ENCODE results near the gene LCN12. TPM values are rescaled to one million over a fixed set of nuclear protein-coding genes. Genes with fewer than 3 reads are reported as not detected.

Gene LCN12
- polyA plus RNA-seq, 6 donors from 2014 or later, result not detected

GRCh38 chr9:136980669-136981478 lies 28.8 kb downstream of the LCN12 start:
- Mint-ChIP-seq H3K36me3 (peaks cover 0 to 8% of the 10 kb centered on the region in 2 donors), H3K9me3 (no peaks in the 10 kb centered on the region), H3K4me1 (peaks cover 0 to 4% (median 0%) of the 10 kb centered on the region in 3 donors), H3K4me3 (peak overlapping the region in 2 of 8 donors; percentile 33 to 42), H3K27me3 (peaks cover 10 to 67% (median 37%) of the 10 kb centered on the region in 3 donors), H3K27ac (no peak overlapping the region)
- ATAC-seq (ENCODE audit: low read depth in 2 of 2), result no peak
- DNase-seq, result no peak

- Mint-ChIP-seq H3K9me3 (no peaks in the 10 kb centered on the region), H3K27ac (no peak overlapping the region), H3K36me3 (peaks cover 0 to 8% of the 10 kb centered on the region in 2 donors), H3K4me3 (no peak overlapping the region), H3K4me1 (peaks cover 0 to 4% (median 2%) of the 10 kb centered on the region in 3 donors), H3K27me3 (peaks cover 6 to 66% (median 30%) of the 10 kb centered on the region in 3 donors)
- DNase-seq (no peak), ATAC-seq (ENCODE audit: low read depth in 2 of 2) (no peak)
These were observed 29.6 kb downstream of the LCN12 start for GRCh38 chr9:136981588-136982231.

- H3K27ac Mint-ChIP-seq, result no peak within 1 kb of the TSS
- no peaks in the 10 kb centered on the region for H3K9me3 Mint-ChIP-seq
- peaks cover 0 to 4% (median 2%) of the 10 kb centered on the region in 3 donors for H3K4me1 Mint-ChIP-seq
- ATAC-seq (ENCODE audit: low read depth in 2 of 2) (no peak), DNase-seq (no peak)
- H3K27me3 Mint-ChIP-seq, result peaks cover 6 to 65% (median 30%) of the 10 kb centered on the region in 3 donors
- H3K36me3 Mint-ChIP-seq, result peaks cover 0 to 8% of the 10 kb centered on the region in 2 donors
- H3K4me3 Mint-ChIP-seq, result peak within 1 kb of the TSS in 1 of 8 donors; percentile 17
These were observed 30.4 kb downstream of the LCN12 start, which contains the start of gene LCNL1 for GRCh38 chr9:136982232-136983051. LCNL1 (plus strand) TSS chr9:136982993; CDS start chr9:136983587, 594 bp downstream.

- ATAC-seq (ENCODE audit: low read depth in 2 of 2) (no peak), DNase-seq (no peak)
- no peaks in the 10 kb centered on the region for H3K9me3 Mint-ChIP-seq
- H3K4me1 Mint-ChIP-seq, result peaks cover 0 to 4% (median 2%) of the 10 kb centered on the region in 3 donors
- H3K27me3 Mint-ChIP-seq, result peaks cover 10 to 68% (median 36%) of the 10 kb centered on the region in 3 donors
- H3K36me3 Mint-ChIP-seq, result peaks cover 0 to 8% of the 10 kb centered on the region in 2 donors
- no peak overlapping the region for H3K27ac Mint-ChIP-seq
- H3K4me3 Mint-ChIP-seq, result no peak overlapping the region
These were observed 31.1 kb downstream of the LCN12 start for GRCh38 chr9:136983167-136983566.

GRCh38 chr9:136983656-136984314 lies 31.7 kb downstream of the LCN12 start:
- Mint-ChIP-seq H3K4me3 (peak overlapping the region in 1 of 8 donors; percentile 17), H3K27ac (no peak overlapping the region), H3K4me1 (peaks cover 0 to 4% (median 2%) of the 10 kb centered on the region in 3 donors), H3K36me3 (peaks cover 0 to 8% of the 10 kb centered on the region in 2 donors), H3K27me3 (peaks cover 13 to 69% (median 38%) of the 10 kb centered on the region in 3 donors), H3K9me3 (no peaks in the 10 kb centered on the region)
- ATAC-seq (ENCODE audit: low read depth in 2 of 2) (no peak), DNase-seq (no peak)

GRCh38 chr9:136984464-136985026 lies 32.5 kb downstream of the LCN12 start:
- H3K4me1 Mint-ChIP-seq, result peaks cover 0 to 4% (median 2%) of the 10 kb centered on the region in 3 donors
- H3K4me3 Mint-ChIP-seq, result no peak overlapping the region
- H3K36me3 Mint-ChIP-seq, result peaks cover 0 to 8% of the 10 kb centered on the region in 2 donors
- no peaks in the 10 kb centered on the region for H3K9me3 Mint-ChIP-seq
- DNase-seq (no peak), ATAC-seq (ENCODE audit: low read depth in 2 of 2) (peak in 1 of 2 donors; percentile 16)
- peaks cover 13 to 67% (median 38%) of the 10 kb centered on the region in 3 donors for H3K27me3 Mint-ChIP-seq
- H3K27ac Mint-ChIP-seq, result no peak overlapping the region

- no peak overlapping the region for H3K27ac Mint-ChIP-seq
- H3K4me3 Mint-ChIP-seq, result no peak overlapping the region
- H3K4me1 Mint-ChIP-seq, result peaks cover 0 to 4% (median 2%) of the 10 kb centered on the region in 3 donors
- H3K36me3 Mint-ChIP-seq, result peaks cover 0 to 8% of the 10 kb centered on the region in 2 donors
- no peak for DNase-seq
- peaks cover 0 to under 1% (median 0%) of the 10 kb centered on the region in 7 donors for H3K9me3 Mint-ChIP-seq
- peaks cover 13 to 65% (median 36%) of the 10 kb centered on the region in 3 donors for H3K27me3 Mint-ChIP-seq
- ATAC-seq (ENCODE audit: low read depth in 2 of 2), result peak; percentile 27 to 32
These were observed 33.0 kb downstream of the LCN12 start for GRCh38 chr9:136985027-136985602.

- H3K36me3 Mint-ChIP-seq, result peaks cover 0 to 8% of the 10 kb centered on the region in 2 donors
- H3K27me3 Mint-ChIP-seq, result peaks cover 13 to 60% (median 29%) of the 10 kb centered on the region in 3 donors
- H3K9me3 Mint-ChIP-seq, result peaks cover 0 to 2% (median 0%) of the 10 kb centered on the region in 7 donors
- peaks cover 0 to 4% (median 2%) of the 10 kb centered on the region in 3 donors for H3K4me1 Mint-ChIP-seq
- ATAC-seq (ENCODE audit: low read depth in 2 of 2) (no peak), DNase-seq (no peak)
- no peak overlapping the region for H3K27ac Mint-ChIP-seq
- no peak overlapping the region for H3K4me3 Mint-ChIP-seq
These were observed 33.8 kb downstream of the LCN12 start for GRCh38 chr9:136985853-136986252.

GRCh38 chr9:136988872-136989271 lies 36.8 kb downstream of the LCN12 start:
- H3K4me3 Mint-ChIP-seq, result peak overlapping the region in 1 of 8 donors; percentile 70
- ATAC-seq (ENCODE audit: low read depth in 2 of 2) (no peak), DNase-seq (no peak)
- peaks cover 0 to 5% of the 10 kb centered on the region in 2 donors for H3K36me3 Mint-ChIP-seq
- H3K27ac Mint-ChIP-seq, result no peak overlapping the region
- H3K4me1 Mint-ChIP-seq, result peaks cover 8 to 19% (median 18%) of the 10 kb centered on the region in 3 donors
- peaks cover 0 to 2% (median 0%) of the 10 kb centered on the region in 7 donors for H3K9me3 Mint-ChIP-seq
- peaks cover 10 to 32% (median 21%) of the 10 kb centered on the region in 3 donors for H3K27me3 Mint-ChIP-seq

- Mint-ChIP-seq H3K4me1 (peaks cover 6 to 19% (median 19%) of the 10 kb centered on the region in 3 donors), H3K9me3 (peaks cover 0 to 2% (median 0%) of the 10 kb centered on the region in 7 donors), H3K4me3 (peak overlapping the region in 6 of 8 donors; percentile 59 to 89 (median 81)), H3K36me3 (no peaks in the 10 kb centered on the region), H3K27me3 (peaks cover 7 to 27% (median 16%) of the 10 kb centered on the region in 3 donors), H3K27ac (peak overlapping the region in 3 of 6 donors; percentile 5 to 77 (median 74))
- no peak for DNase-seq
- no peak for ATAC-seq (ENCODE audit: low read depth in 2 of 2)
These were observed 38.3 kb downstream of the LCN12 start for GRCh38 chr9:136990242-136990911.

- peaks cover 6 to 26% (median 26%) of the 10 kb centered on the region in 3 donors for H3K4me1 Mint-ChIP-seq
- peak within 1 kb of the TSS; percentile 86 to 96 (median 94) for H3K27ac Mint-ChIP-seq
- peaks cover 7 to 23% (median 11%) of the 10 kb centered on the region in 3 donors for H3K27me3 Mint-ChIP-seq
- DNase-seq (peak; percentile 90), ATAC-seq (ENCODE audit: low read depth in 2 of 2) (peak; percentile 84 to 87)
- no peaks in the 10 kb centered on the region for H3K36me3 Mint-ChIP-seq
- peak within 1 kb of the TSS; percentile 59 to 92 (median 87) for H3K4me3 Mint-ChIP-seq
- H3K9me3 Mint-ChIP-seq, result peaks cover 0 to 2% (median 0%) of the 10 kb centered on the region in 7 donors
These were observed 40.1 kb downstream of the LCN12 start, which contains the start of gene PAXX for GRCh38 chr9:136991993-136992818. PAXX (plus strand) TSS chr9:136992422; CDS start chr9:136992444, 22 bp downstream.

All from naive B cell (primary cell).